ENCODE data around the gene CCDC88C. TPM values are rescaled to one million over a fixed set of nuclear protein-coding genes. Genes with fewer than 3 reads are reported as not detected.

Gene CCDC88C
- total and polyA plus RNA-seq, 8 donors = 26.2 to 41.8 (median 31.6) TPM

GRCh38 chr14:91392623-91393303, 24.9 kb downstream of the CCDC88C start:
- intact Hi-C loops (cut with DNase I) = no loop called here
- ATAC-seq (peak; percentile 17), DNase-seq (peak in 1 of 4 donors; percentile 81)
- Histone ChIP-seq H3K36me3 (no peaks in the 10 kb centered on the region), H3K4me3 (no peak overlapping the region), H3K27ac (no peak overlapping the region), H3K4me1 (peaks cover 11 to 86% of the 10 kb centered on the region in 2 donors), H3K27me3 (no peaks in the 10 kb centered on the region), H3K9me3 (no peaks in the 10 kb centered on the region)
- TF ChIP-seq CTCF (IDR thresholded peaks at IDR 0.05) = no peak

GRCh38 chr14:91390165-91390778, 27.3 kb downstream of the CCDC88C start:
- intact Hi-C loops (cut with DNase I) = no loop called here
- Histone ChIP-seq H3K4me1 (peaks cover 9 to 75% of the 10 kb centered on the region in 2 donors), H3K36me3 (no peaks in the 10 kb centered on the region), H3K27me3 (no peaks in the 10 kb centered on the region), H3K27ac (no peak overlapping the region), H3K4me3 (no peak overlapping the region), H3K9me3 (no peaks in the 10 kb centered on the region)
- no peak for TF ChIP-seq CTCF (IDR thresholded peaks at IDR 0.05)
- no peak for ATAC-seq
- DNase-seq = no peak

- no peak for ATAC-seq
- no peaks in the 10 kb centered on the region for H3K9me3 ChIP-seq
- DNase-seq = no peak
- no peak overlapping the region for H3K4me3 ChIP-seq
- no peak overlapping the region for H3K27ac ChIP-seq
- no peaks in the 10 kb centered on the region for H3K27me3 ChIP-seq
- intact Hi-C loops (cut with DNase I) = no loop called here
- no peaks in the 10 kb centered on the region for H3K36me3 ChIP-seq
- no peak for TF ChIP-seq CTCF (IDR thresholded peaks at IDR 0.05)
- H3K4me1 ChIP-seq = peaks cover 9 to 71% of the 10 kb centered on the region in 2 donors
Observed at GRCh38 chr14:91389150-91389549, 28.5 kb downstream of the CCDC88C start.

GRCh38 chr14:91388551-91388975, 29.1 kb downstream of the CCDC88C start:
- Histone ChIP-seq H3K27ac (no peak overlapping the region), H3K9me3 (no peaks in the 10 kb centered on the region), H3K4me1 (peaks cover 9 to 71% of the 10 kb centered on the region in 2 donors), H3K36me3 (no peaks in the 10 kb centered on the region), H3K27me3 (no peaks in the 10 kb centered on the region), H3K4me3 (no peak overlapping the region)
- DNase-seq (no peak), ATAC-seq (peak; percentile 49)
- no peak for TF ChIP-seq CTCF (IDR thresholded peaks at IDR 0.05)
- intact Hi-C loops (cut with DNase I) = no loop called here

GRCh38 chr14:91387951-91388381, 29.7 kb downstream of the CCDC88C start:
- intact Hi-C loops (cut with DNase I) = no loop called here
- Histone ChIP-seq H3K4me1 (peaks cover 9 to 69% of the 10 kb centered on the region in 2 donors), H3K9me3 (no peaks in the 10 kb centered on the region), H3K27ac (no peak overlapping the region), H3K4me3 (no peak overlapping the region), H3K36me3 (no peaks in the 10 kb centered on the region), H3K27me3 (no peaks in the 10 kb centered on the region)
- ATAC-seq (no peak), DNase-seq (no peak)
- no peak for TF ChIP-seq CTCF (IDR thresholded peaks at IDR 0.05)

Data from left lung (tissue), 10 donors.